AG08395 (cell line): ENCODE measurements around the gene LMO7.

Experiments used
- DNase-seq: peaks from one replicate; pipeline ENCODE4 v3.0.0; 2012; ENCODE audit warnings: mixed read lengths, low spot score

LMO7 gene

GRCh38 chr13:75635828-75636435, at the start of gene LMO7:
LMO7 (plus strand) TSS chr13:75636330; CDS start chr13:75636658, 328 bp downstream.
- peak; percentile 87 for DNase-seq

DNA sequence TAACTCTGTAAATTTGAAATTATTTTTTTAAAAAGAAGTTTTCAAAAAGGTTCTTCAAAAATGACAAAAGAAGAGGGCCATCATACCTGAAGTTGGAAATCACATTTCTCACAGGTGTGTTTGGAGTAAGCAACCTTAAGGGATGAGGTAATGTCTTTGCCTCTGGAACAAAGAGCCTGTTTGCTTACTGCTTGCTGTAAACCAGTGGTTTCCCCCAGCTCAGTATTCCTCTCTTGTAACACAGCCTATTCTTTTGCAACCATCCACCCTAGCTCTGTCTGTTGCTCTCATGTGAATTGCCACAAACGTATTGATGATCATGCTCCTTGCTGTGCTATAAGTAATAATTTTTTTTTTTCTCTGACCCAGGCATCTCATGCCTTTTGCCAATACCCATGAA, 48.5 kb upstream of the LMO7 start:
- DNase-seq = no peak

GRCh38 chr13:75596657-75597182, 39.4 kb upstream of the LMO7 start:
- DNase-seq = no peak

DNA sequence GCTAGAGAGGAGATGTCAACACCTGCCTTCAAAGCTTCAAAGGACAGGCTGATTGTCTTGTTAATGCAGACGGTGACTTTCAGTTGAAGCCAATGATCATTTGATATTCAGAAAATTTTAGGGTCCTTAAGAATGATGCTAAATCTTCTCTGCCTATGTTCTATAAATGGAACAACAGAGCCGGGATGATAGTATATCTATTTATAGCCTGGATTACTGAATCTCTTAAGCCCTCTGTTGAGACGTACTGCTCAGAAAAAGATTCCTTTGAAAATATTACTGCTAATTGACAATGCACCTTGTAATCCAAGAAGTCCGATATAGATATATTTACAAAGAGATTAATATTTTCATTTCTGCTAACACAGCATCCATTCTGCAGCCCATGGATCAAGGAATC, 35.8 kb upstream of the LMO7 start:
- no peak for DNase-seq

- no peak for DNase-seq
Observed at GRCh38 chr13:75603038-75603437, 33.1 kb upstream of the LMO7 start.

DNA sequence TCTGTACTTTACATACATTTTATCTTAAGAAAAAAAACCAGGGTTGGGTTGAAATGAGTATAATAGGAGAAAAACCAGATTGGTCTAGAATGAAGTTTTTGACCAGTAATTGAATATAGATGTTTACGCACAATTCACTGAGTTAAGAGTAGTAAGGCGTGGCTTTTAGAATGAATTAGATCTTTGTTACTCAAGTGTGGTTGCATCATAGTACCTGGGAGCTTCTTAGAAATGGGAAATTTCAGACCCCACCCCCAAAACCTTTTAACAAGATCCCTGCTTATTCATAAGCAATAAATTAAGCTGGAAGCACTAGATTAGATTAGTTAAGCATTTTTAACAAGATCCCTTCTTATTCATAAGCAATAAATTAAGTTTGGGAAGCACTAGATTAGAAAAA, 28.7 kb upstream of the LMO7 start:
- no peak for DNase-seq

DNA sequence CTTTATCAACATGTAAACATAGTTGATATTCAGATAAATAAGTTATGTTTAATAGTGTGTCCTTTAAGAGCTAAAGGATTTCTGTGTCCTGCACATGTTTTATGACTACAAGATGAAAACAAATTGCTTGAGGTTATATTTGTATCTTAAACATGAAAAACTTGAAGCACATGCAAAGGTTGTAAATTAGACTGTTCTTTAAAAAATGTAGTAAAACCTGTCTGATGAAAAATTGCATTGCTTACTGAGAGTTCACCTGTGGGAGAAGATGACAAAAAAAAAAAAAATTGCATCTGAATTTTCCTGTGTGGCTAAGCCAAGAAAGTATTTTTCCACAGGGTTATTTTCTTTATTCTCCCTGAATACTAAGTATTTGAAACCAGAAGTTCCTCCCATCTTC, 25.7 kb upstream of the LMO7 start:
- DNase-seq = no peak

GRCh38 chr13:75612354-75612753, 23.8 kb upstream of the LMO7 start:
- DNase-seq = no peak

DNA sequence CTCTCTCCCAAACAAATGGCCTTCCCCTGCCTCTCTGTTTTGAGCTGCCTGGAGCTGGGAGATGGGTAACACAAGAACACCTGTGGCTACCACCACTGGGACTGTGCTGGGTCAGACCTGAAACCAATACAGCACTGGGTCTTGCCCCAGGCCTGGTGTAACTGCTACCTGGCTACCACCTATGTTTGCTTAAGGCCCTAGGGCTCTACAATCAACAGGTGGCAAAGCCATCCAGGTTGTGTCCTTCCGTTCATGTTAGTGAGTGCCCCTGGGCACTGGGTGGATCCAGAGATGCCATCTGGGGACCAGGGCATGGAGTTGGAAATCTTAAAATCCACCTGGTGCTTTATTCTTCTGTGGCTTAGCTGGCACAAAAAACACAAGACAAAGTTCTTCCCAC, 18.9 kb upstream of the LMO7 start:
- no peak for DNase-seq

- DNase-seq = no peak
Observed at GRCh38 chr13:75618308-75618707, 17.8 kb upstream of the LMO7 start.

- no peak for DNase-seq
Observed at GRCh38 chr13:75620020-75620419, 16.1 kb upstream of the LMO7 start.

DNA sequence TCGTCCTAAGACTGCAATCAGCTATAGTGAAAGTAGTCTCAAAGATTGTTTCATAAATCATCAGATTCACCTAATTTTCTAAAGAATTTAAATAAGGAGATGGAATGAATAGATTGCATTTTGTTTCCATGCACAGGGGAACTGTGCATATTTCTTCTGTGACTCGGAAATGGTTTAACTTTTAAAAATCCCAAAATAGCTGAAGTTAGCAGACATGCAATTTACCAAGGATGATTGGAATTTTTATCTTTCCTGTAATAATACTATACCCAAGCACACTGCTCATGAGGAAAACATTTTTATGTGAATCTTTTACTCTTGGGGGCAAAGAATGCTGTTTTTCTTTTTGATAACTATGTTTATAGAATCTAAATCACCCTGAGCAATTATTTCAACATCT, 15.0 kb upstream of the LMO7 start:
- DNase-seq = peak; percentile 74

- DNase-seq = no peak
Observed at GRCh38 chr13:75628801-75629200, 7.3 kb upstream of the LMO7 start.

DNA sequence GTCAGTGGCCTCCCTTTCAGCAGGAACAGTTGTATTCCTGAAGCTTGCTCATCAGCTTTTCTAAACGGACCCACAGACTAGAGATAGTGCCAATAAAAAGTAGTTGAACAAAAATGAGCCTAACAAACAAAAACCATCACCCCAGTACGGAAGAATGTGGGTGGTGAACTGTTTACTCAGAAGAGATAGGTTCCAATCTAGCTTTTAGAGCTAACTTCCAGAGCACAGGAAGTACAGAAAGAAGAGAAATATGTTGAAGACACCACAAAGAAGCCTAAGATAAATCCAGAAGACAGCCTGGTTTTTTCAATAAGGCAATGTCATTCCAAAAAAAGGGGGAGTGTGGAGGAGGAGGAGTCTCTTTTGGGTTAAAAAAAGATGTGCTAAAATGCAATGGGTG, 2.8 kb upstream of the LMO7 start:
- peak; percentile 73 for DNase-seq

DNA sequence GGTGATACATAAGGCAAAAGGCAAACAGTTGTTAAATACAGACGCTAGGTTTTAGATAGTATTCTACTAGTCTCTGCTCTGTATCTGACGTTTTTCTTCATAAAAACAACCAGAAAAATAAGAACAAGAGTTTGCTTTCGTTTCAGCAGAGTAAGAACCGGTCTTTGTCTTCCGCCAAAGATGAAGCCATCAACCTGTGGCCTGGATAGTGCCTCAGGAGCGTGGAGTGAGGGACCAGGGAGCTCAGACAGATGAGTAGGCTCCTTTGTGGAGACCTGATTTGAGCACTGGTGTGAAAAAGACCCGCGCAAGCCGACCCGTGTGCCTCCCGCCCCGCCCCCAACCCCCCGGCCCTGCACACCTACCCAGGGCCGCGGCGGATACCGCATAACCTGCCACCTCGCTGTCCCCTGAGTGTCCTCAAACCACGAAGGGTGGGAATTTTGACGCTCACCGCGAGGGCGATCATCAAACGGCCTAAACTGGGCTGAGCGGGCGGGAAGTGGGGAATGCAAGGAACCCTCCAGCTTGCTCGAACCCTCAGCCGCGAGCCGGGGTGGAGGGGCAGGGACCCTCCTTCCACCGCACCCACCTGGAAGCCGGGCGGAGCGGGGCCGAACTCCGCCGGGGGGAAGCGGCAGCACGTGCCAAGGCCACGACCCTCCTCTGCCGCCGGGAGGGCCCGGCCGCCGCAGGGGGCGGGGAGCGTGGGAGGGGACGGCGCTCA, 866 bp upstream of the LMO7 start:
- no peak for DNase-seq

- DNase-seq = peak; percentile 59
Observed at GRCh38 chr13:75636436-75637180, 478 bp downstream of the LMO7 start.

GRCh38 chr13:75637181-75637750, 1.1 kb downstream of the LMO7 start:
- no peak for DNase-seq

DNA sequence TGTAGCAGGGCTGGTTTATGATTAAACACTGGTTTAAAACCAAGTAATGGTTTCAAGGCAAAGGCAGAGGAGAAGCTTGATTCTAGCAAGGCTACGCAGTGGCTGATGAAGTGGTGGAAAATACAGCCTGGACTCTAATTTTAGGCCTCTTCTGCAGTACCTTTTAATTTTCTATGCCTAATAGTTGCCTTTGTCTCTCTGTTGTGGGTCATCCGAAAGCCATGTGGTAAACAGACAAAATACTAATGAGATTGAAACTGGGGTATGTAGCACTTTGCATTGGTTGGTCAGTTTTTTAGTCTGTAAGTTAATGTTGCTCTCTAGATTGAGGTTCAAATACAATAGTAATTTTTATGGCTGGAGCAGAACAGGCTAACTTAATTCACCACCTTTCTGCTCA, 3.3 kb downstream of the LMO7 start:
- DNase-seq = no peak

DNA sequence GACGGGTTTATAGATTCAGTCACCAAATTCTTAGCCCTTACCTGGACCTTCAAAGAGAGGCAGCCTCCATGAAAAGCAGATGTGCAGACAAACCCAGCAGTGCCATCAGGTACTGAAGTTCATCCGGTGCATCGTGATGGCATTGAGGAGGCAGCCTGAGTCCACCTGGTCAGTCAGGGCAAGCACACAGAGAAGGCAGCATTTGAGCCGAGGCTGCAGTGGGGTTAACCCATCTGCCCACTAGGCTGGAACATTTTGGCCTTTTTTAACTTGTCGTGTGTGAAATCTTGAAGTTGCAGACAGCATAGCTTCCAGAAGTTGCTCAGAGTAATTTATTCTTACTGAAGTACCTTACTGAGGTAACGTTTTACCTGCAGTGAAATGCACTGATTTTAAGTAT, 4.9 kb downstream of the LMO7 start:
- no peak for DNase-seq

DNA sequence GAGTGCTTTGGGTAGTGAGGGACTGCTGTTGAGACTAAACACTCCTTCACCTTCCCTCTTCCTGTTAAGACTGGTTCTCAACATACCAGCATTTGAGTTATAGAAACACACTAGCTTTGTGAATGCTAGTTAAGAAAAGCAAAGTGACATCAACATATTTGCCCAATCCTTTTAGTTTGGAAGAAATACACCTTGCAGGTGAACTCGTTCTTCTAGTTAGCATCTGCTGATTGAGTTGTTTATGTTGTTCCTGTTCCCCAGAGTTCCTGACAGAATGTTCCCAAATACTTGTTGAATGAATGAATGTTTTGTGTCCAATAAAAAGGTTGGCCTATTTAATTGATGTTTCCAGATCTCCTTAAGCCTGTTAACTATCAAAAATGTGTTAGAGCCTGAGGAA, 7.1 kb downstream of the LMO7 start:
- no peak for DNase-seq

DNA sequence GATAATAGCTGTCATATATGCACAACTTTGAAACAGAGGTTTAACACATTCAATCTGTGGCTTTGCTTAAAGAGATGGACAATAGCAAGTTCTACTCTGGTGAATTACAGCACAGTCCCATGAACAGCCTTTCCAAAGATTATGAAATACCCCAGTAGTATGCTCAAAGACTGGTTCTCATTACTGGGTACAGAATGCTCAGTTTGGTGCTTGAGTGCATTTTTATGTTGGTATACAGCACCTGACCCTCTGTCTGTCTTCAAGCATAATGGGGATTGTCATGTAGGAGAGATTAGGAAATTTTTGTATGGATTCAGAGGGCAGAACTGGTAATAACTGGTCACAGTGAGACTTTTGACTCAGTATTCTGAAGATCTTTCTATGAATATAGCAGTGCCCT, 7.6 kb downstream of the LMO7 start:
- no peak for DNase-seq

DNA sequence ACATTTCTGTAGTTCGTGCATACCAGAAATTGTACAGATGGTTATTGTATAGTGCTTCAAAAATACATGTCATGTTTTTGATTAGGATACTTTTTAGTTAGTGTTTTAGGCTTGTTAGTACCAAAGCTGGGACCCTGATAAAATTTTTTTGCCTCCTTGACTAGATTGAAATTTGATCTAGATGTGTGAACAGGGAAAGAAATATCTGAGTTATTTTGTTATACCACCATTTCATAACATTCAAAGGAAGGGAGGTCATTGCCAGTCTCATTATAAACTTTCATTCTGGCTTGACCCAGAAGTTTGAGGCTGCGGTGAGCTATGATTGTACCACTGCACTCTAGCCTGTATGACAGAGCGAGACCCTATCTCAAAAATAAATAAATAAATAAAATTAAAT, 9.0 kb downstream of the LMO7 start:
- no peak for DNase-seq
